K562 (cell line): ENCODE data around the gene ALX3. TPM values are rescaled to one million over a fixed set of nuclear protein-coding genes. Genes with fewer than 3 reads are reported as not detected.

Source experiments
- ATAC-seq: fragments of 200-7000 bp; cut with Tn5 transposase; 3 replicates; pipeline ENCODE4 v1.9.1; 2020; ENCODE audit warnings: moderate library complexity
- BruUV-seq: library from RNA; stranded (reverse); fragments of 400-500 nt; replicated peaks from 2 replicates; lab custom pipeline; 2021; lab: Mats Ljungman, UMichigan
- CTCF ChIA-PET: fragments of 300-600 bp; formaldehyde crosslinking; extraction: SDS; loops from one replicate; lab custom pipeline; 2021; ENCODE audit warnings: low intra/inter-chr PET ratio; lab: Yijun Ruan, JAX
- POLR2A ChIA-PET: fragments of 300-600, 350-650 bp; sonication (Branson Sonifier 250); formaldehyde crosslinking; extraction: SDS; loops from one replicate; lab custom pipeline; 2021; ENCODE audit warnings: antibody characterized with exemption, inconsistent platforms; lab: Yijun Ruan, JAX
- DNase-seq, 4 experiments: peaks; one replicate each; pipeline versions ENCODE4 v3.0.0 to v3.0.0-alpha.2; 2011 to 2018; ENCODE audit warnings: low spot score in 3 of 4, mixed read lengths in 3 of 4; ENCODE audit errors: extremely low read depth in 1 of 4
- FAIRE-seq: peaks from 2 replicates; lab custom pipeline; 2011; peaks lifted over from hg19 to GRCh38; lab: Jason Lieb, UNC
- H2AFZ ChIP-seq: 2 replicates; pipeline ENCODE4 v1.6.0; 2011; ENCODE audit warnings: low read depth, low read length, control low read depth, inconsistent platforms
- H3K27ac ChIP-seq: fragments of 200-600 bp; 3 replicates; pipeline ENCODE4 v1.8.0; 2011; ENCODE audit warnings: low read depth, mild to moderate bottlenecking, control low read depth, inconsistent platforms, low read length, moderate library complexity, mixed read lengths; ENCODE audit errors: extremely low read depth
- H3K27me3 ChIP-seq, 2 experiments: fragments of 300-600 bp in 1 of 2; 2 replicates in 1 of 2; 3 replicates in 1 of 2; pipeline versions ENCODE4 v1.6.0 to v1.8.0; 2011; ENCODE audit warnings: inconsistent platforms in 2 of 2, low read length in 2 of 2, mild to moderate bottlenecking in 1 of 2, mixed read lengths in 1 of 2, moderate library complexity in 1 of 2; ENCODE audit not compliant: control insufficient read depth in 2 of 2, insufficient read depth in 2 of 2
- H3K36me3 ChIP-seq: fragments of 300-600 bp; 3 replicates; pipeline ENCODE4 v1.8.0; 2011; ENCODE audit warnings: mild to moderate bottlenecking, low read length, inconsistent platforms; ENCODE audit not compliant: control insufficient read depth, insufficient read depth
- H3K4me1 ChIP-seq, 2 experiments: fragments of 200-600 bp in 1 of 2; replicated peaks in 1 of 2; 2 replicates in 1 of 2; 3 replicates in 1 of 2; pipeline versions ENCODE4 v1.5.1 to v1.8.0; 2011; ENCODE audit warnings: inconsistent platforms in 2 of 2, low read length in 2 of 2, mild to moderate bottlenecking in 1 of 2, mixed read lengths in 1 of 2, moderate library complexity in 1 of 2; ENCODE audit not compliant: control insufficient read depth in 2 of 2, insufficient read depth in 2 of 2
- H3K4me2 ChIP-seq: 2 replicates; pipeline ENCODE4 v1.6.1; 2011; ENCODE audit warnings: low read length, control low read depth, inconsistent platforms, mixed read lengths; ENCODE audit not compliant: insufficient read depth
- H3K4me3 ChIP-seq: fragments of 200-600 bp; sonication (generic), shearing (Covaris generic); 2 replicates; pipeline ENCODE4 v1.5.1; 2016; ENCODE audit warnings: control low read depth, inconsistent platforms
- H3K79me2 ChIP-seq: fragments of 200-600 bp; 3 replicates; pipeline ENCODE4 v1.8.0; 2011; ENCODE audit warnings: low read length, inconsistent platforms; ENCODE audit not compliant: control insufficient read depth, insufficient read depth
- H3K9ac ChIP-seq, 2 experiments: 2 replicates each; pipeline versions ENCODE4 v1.6.0 to v1.6.1; 2011; ENCODE audit warnings: low read depth in 2 of 2, low read length in 2 of 2, control low read depth in 1 of 2, inconsistent platforms in 1 of 2, mild to moderate bottlenecking in 1 of 2, mixed read lengths in 1 of 2; ENCODE audit not compliant: insufficient read depth in 1 of 2
- H3K9me1 ChIP-seq: one replicate; pipeline ENCODE4 v1.6.0; 2011; ENCODE audit warnings: inconsistent platforms, mild to moderate bottlenecking, low read length, moderate library complexity; ENCODE audit not compliant: control insufficient read depth, insufficient read depth
- H3K9me3 ChIP-seq: replicated peaks from 2 replicates; pipeline ENCODE4 v1.5.1; 2011; ENCODE audit warnings: low read depth, low read length, inconsistent platforms; ENCODE audit not compliant: control insufficient read depth, insufficient read depth
- H4K20me1 ChIP-seq: replicated peaks from 2 replicates; pipeline ENCODE4 v1.6.1; 2011; ENCODE audit warnings: low read length, inconsistent platforms, mixed read lengths; ENCODE audit not compliant: control insufficient read depth, insufficient read depth
- BRD9 ChIP-seq: fragments of 450-650 bp; IDR thresholded peaks from 2 replicates; pipeline ENCODE4 v1.6.1; 2018; ENCODE audit warnings: low read depth; ENCODE audit not compliant: partially characterized antibody
- CREB3 ChIP-seq: fragments of 450-650 bp; conservative IDR thresholded peaks from 2 replicates; pipeline ENCODE4 v1.6.1; 2016; ENCODE audit warnings: missing genetic modification characterization, low read depth, mild to moderate bottlenecking, missing compliant biosample characterization, moderate library complexity
- FOXA3 ChIP-seq, 2 experiments: fragments of 450-650 bp in 1 of 2; sonication (generic) in 1 of 2; formaldehyde crosslinking; IDR thresholded peaks in 1 of 2; conservative IDR thresholded peaks in 1 of 2; 2 replicates each; pipeline versions ENCODE4 v1.4.0 to v1.8.0; 2020 to 2022; ENCODE audit warnings: mild to moderate bottlenecking in 2 of 2, missing genetic modification reagents in 1 of 2
- HDGF ChIP-seq: fragments of 450-650 bp; IDR thresholded peaks from 2 replicates; pipeline ENCODE4 v1.6.1; 2016
- NKRF ChIP-seq: fragments of 450-650 bp; IDR thresholded peaks from 2 replicates; pipeline ENCODE4 v1.6.1; 2016; ENCODE audit warnings: borderline replicate concordance
- POLR2B ChIP-seq: fragments of 450-650 bp; IDR thresholded peaks from 2 replicates; pipeline ENCODE4 v1.6.1; 2018; ENCODE audit warnings: low read depth; ENCODE audit not compliant: partially characterized antibody
- PREB ChIP-seq: sonication (generic); formaldehyde crosslinking; IDR thresholded peaks from 2 replicates; pipeline ENCODE4 v1.8.1; 2023; ENCODE audit warnings: mild to moderate bottlenecking, missing genetic modification reagents
- SUPT5H ChIP-seq: fragments of 450-650 bp; IDR thresholded peaks from 2 replicates; pipeline ENCODE4 v1.6.1; 2016
- ZC3H4 ChIP-seq: sonication (generic); formaldehyde crosslinking; IDR thresholded peaks from 2 replicates; pipeline ENCODE4 v1.9.0; 2021; ENCODE audit warnings: missing genetic modification reagents, borderline replicate concordance
- ZNF143 ChIP-seq: sonication (generic); formaldehyde crosslinking; IDR thresholded peaks from 2 replicates; pipeline ENCODE4 v1.9.0; 2022; ENCODE audit warnings: mild to moderate bottlenecking, missing genetic modification reagents
- ZNF175 ChIP-seq: fragments of 200-800 bp; sonication (Bioruptor generic); IDR thresholded peaks from 2 replicates; pipeline ENCODE4 v1.6.1; 2016; ENCODE audit warnings: low read depth, mild to moderate bottlenecking, missing genetic modification characterization, missing compliant biosample characterization
- ZNF445 ChIP-seq: fragments of 250-450 bp; sonication (Bioruptor Pico); IDR thresholded peaks from 2 replicates; pipeline ENCODE4 v1.4.0; 2020; ENCODE audit warnings: low read depth, mild to moderate bottlenecking, moderate library complexity
- ZNF707 ChIP-seq: fragments of 250-450 bp; sonication (Bioruptor Pico); conservative IDR thresholded peaks from 2 replicates; pipeline ENCODE4 v1.8.0; 2022; ENCODE audit warnings: inconsistent platforms, mild to moderate bottlenecking, moderate library complexity
- WGBS: fragments of 100-300 bp; shearing (Covaris generic); methylation state at CpG from one replicate; pipeline ENCODE4 v1.1.6; 2016; ENCODE audit warnings: low coverage, mixed read lengths; ENCODE audit not compliant: insufficient coverage; ENCODE audit errors: missing lambda C conversion rate; 5-methylcytosine and 5-hydroxymethylcytosine counted together
- in situ Hi-C: fragments of 300-500 bp; cut with MboI; formaldehyde crosslinking; loops from 4 replicates; pipeline ENCODE4 v1.15.0; 2018; ENCODE audit warnings: inconsistent platforms, mixed read lengths
- intact Hi-C: fragments of 100-400 bp; cut with micrococcal nuclease; formaldehyde crosslinking; loops from 2 replicates; pipeline ENCODE4 v1.14.2; 2022
- polyA plus RNA-seq, 8 experiments: library from polyadenylated mRNA; depleted of rRNA in 4 of 8; stranded (reverse) in 5 of 8; unstranded in 3 of 8; fragments of >200 nt; fragmentation: Nextera tagmentation in 2 of 8; fragmentation: Illumina TruSeq in 1 of 8; extraction: Ambion mirVana in 2 of 8; extraction: Trizol in 1 of 8; gene quantifications; 2 replicates each; pipeline versions ENCODE4 v1.2.1 to v1.2.3, GENCODE V29; 2011 to 2014; ENCODE audit warnings: inconsistent platforms in 1 of 8, missing spikeins in 1 of 8
- total RNA-seq, 7 experiments: library from RNA; depleted of rRNA in 6 of 7; stranded (reverse); fragments of >200 nt in 6 of 7; fragmentation: Illumina TruSeq in 2 of 7; extraction: Trizol in 2 of 7; gene quantifications; 2 replicates each; pipeline versions ENCODE4 v1.2.1 to v1.2.3, GENCODE V29; 2011 to 2021; ENCODE audit warnings: low replicate concordance in 1 of 7
- TF ChIP-seq, protein P1 (sequence below): sonication (generic); formaldehyde crosslinking; IDR thresholded peaks from 2 replicates; pipeline ENCODE4 v1.8.0; 2022; ENCODE audit warnings: mild to moderate bottlenecking, missing genetic modification reagents
- TF ChIP-seq, protein P2 (sequence below): sonication (generic); formaldehyde crosslinking; IDR thresholded peaks from 2 replicates; pipeline ENCODE4 v1.8.0; 2022; ENCODE audit warnings: missing genetic modification reagents, mild to moderate bottlenecking, moderate library complexity, borderline replicate concordance

Gene ALX3
- total and polyA plus RNA-seq, 9 of the 15 experiments (the other 6 are each of a cell fraction or from before 2014, with no cell fraction given) = not detected

DNA sequence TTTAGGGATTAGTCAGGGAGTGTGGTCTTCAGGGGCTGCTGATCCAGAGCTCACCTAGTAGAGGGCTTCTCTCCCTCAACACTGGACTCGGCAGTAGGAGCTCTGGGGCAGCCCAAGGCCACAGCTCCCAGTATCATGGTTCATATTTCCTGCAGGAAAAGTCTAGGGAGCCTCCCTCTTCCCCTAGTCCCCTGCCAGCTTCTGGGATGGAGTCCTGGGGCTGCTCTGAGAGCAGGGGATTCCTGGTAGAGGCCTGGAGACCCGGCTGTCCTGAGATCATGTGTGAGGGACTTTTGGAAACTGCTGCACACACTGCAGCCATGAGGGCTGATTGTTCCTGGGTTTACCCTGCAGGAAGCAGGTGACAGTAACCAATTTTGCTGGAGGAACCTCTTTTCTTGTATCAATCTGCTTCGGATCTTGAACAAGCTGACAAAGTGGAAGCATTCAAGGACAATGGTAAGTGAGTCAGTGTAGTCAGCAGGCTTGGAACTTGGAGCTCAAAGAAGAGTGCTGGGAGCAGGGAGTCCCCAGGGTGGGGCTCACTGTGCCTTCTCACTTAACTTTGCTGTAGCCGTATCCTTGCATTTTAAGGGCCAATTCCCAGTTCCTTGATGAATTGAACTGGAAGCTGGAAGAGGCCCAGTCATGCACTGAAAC is 19.7 kb downstream of the ALX3 start:
- H3K27ac ChIP-seq = no peak overlapping the region
- FAIRE-seq = no peak
- POLR2A ChIA-PET = interaction anchor here (0.5 to 18.1 kb wide), 13 partner anchors 9 to 698 kb away, joined by 3 to 200 read pairs (median 3); partner anchors contain the start of gene STRIP1
- intact Hi-C loops = loop anchor here (10.0 kb wide), 1 partner anchor 414 kb away; no protein-coding TSS in a partner anchor
- CTCF ChIA-PET = interaction anchor here (1.3 kb wide), 1 partner anchor 9 kb away, joined by 3 read pairs; no protein-coding TSS in a partner anchor
- no peaks in the 10 kb centered on the region for H3K9me3 ChIP-seq
- no peak overlapping the region for H3K4me3 ChIP-seq
- no TSS peak for BruUV-seq
- 85% methylated on average over 4 of the region's 4 CpGs for WGBS
- H3K9ac ChIP-seq = no peak overlapping the region
- ATAC-seq = no peak
- TF ChIP-seq CREB3 (no peak), POLR2B (no peak), ZNF143 (no peak), NKRF (no peak), ZC3H4 (CRISPR knock-in tag) (no peak), SUPT5H (no peak), BRD9 (no peak), ZNF175 (no peak), FOXA3 (CRISPR knock-in tag; conservative IDR thresholded peaks at IDR 0.05 in 1 of 2, IDR thresholded peaks at IDR 0.05 in 1 of 2) (no peak), PREB (CRISPR knock-in tag) (no peak), HDGF (no peak), ZNF707 (no peak), ZNF445 (CRISPR knock-in tag) (no peak)
- TF ChIP-seq, protein P1, sequence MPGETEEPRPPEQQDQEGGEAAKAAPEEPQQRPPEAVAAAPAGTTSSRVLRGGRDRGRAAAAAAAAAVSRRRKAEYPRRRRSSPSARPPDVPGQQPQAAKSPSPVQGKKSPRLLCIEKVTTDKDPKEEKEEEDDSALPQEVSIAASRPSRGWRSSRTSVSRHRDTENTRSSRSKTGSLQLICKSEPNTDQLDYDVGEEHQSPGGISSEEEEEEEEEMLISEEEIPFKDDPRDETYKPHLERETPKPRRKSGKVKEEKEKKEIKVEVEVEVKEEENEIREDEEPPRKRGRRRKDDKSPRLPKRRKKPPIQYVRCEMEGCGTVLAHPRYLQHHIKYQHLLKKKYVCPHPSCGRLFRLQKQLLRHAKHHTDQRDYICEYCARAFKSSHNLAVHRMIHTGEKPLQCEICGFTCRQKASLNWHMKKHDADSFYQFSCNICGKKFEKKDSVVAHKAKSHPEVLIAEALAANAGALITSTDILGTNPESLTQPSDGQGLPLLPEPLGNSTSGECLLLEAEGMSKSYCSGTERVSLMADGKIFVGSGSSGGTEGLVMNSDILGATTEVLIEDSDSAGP = no peak
- TF ChIP-seq, protein P2, sequence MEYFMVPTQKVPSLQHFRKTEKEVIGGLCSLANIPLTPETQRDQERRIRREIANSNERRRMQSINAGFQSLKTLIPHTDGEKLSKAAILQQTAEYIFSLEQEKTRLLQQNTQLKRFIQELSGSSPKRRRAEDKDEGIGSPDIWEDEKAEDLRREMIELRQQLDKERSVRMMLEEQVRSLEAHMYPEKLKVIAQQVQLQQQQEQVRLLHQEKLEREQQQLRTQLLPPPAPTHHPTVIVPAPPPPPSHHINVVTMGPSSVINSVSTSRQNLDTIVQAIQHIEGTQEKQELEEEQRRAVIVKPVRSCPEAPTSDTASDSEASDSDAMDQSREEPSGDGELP (CRISPR knock-in tag) = no peak
- TF ChIP-seq, all 486 proteins: peak for 0
- no peak overlapping the region for H2AFZ ChIP-seq
- H3K36me3 ChIP-seq = peaks cover 98% of the 10 kb centered on the region
- H4K20me1 ChIP-seq = peaks cover 16% of the 10 kb centered on the region
- DNase-seq = no peak
- H3K9me1 ChIP-seq = no peaks in the 10 kb centered on the region
- no peaks in the 10 kb centered on the region for H3K27me3 ChIP-seq
- H3K79me2 ChIP-seq = no peaks in the 10 kb centered on the region
- H3K4me2 ChIP-seq = no peak overlapping the region
- no peaks in the 10 kb centered on the region for H3K4me1 ChIP-seq
- in situ Hi-C loops = loop anchor here (5.0 kb wide), 1 partner anchor 57 kb away; no protein-coding TSS in a partner anchor
